ENCODE data around the gene CLOCK. TPM values are rescaled to one million over a fixed set of nuclear protein-coding genes. Genes with fewer than 3 reads are reported as not detected.

CLOCK gene
- total and polyA plus RNA-seq, 10 of the 15 experiments (the other 5 are each of a cell fraction or from before 2014, with no cell fraction given), result 2.8 to 11.7 (median 10.4) TPM

- Histone ChIP-seq H3K36me3 (ENCODE audit: control insufficient read depth in 2 of 2, insufficient read depth in 2 of 2, low read length in 1 of 2) (no peaks in the 10 kb centered on the region), H3K9me3 (replicated peaks; ENCODE audit: control insufficient read depth, insufficient read depth, low read length) (peaks cover 2% of the 10 kb centered on the region; the same call in 2 of the 3 replicates), H3K27ac (ENCODE audit: control insufficient read depth, insufficient read depth) (no peak overlapping the region), H3K79me2 (ENCODE audit: control insufficient read depth, insufficient read depth, low read length) (peaks cover 19% of the 10 kb centered on the region), H3K4me2 (ENCODE audit: control insufficient read depth, insufficient read depth) (no peak overlapping the region), H3K4me1 (ENCODE audit: control insufficient read depth, insufficient read depth, low read length) (no peaks in the 10 kb centered on the region), H4K20me1 (ENCODE audit: control insufficient read depth, insufficient read depth) (no peaks in the 10 kb centered on the region), H2AFZ (ENCODE audit: control insufficient read depth, low read depth, low read length) (no peak overlapping the region), H3K9ac (ENCODE audit: control insufficient read depth, insufficient read depth, low read length) (no peak overlapping the region), H3K27me3 (replicated peaks in 1 of 2; ENCODE audit: control insufficient read depth in 2 of 2, insufficient read depth in 2 of 2, low read length in 1 of 2) (no peaks in the 10 kb centered on the region), H3K4me3 (no peak overlapping the region)
- POLR2A ChIA-PET, result interaction anchor here (0.6 kb wide), 1 partner anchor 143 kb away, joined by 3 read pairs; the partner anchor contains the start of gene TMEM165
- intact Hi-C loops (cut with micrococcal nuclease; ENCODE audit: unreplicated experiment), result no loop called here
- RAD21 ChIA-PET (ENCODE audit: unreplicated experiment), result no interaction called here
- BruUV-seq (replicated peaks), result no TSS peak
- SMC1A ChIA-PET (ENCODE audit: uncharacterized antibody, unreplicated experiment), result interaction anchor here (0.8 to 1.0 kb wide), 2 partner anchors 15 to 20 kb away, joined by 3 to 4 read pairs; no protein-coding TSS in a partner anchor
- no peak for ATAC-seq
- CTCF ChIA-PET, result interaction anchor here (2.7 kb wide), 1 partner anchor 129 kb away, joined by 8 read pairs; no protein-coding TSS in a partner anchor
- no peak for FAIRE-seq
- no peak for DNase-seq (ENCODE audit: low read depth, low spot score)
- no peak for TF ChIP-seq SMC3 (IDR thresholded peaks at IDR 0.05; ENCODE audit: borderline replicate concordance, low read length)
- no peak for TF ChIP-seq TAF1 (IDR thresholded peaks at IDR 0.05; ENCODE audit: borderline replicate concordance, low read depth, low read length)
- no peak for TF ChIP-seq CREM (IDR thresholded peaks at IDR 0.05; ENCODE audit: low read depth)
- no peak for TF ChIP-seq ZNF687 (IDR thresholded peaks at IDR 0.05)
- no peak for TF ChIP-seq SMARCA5 (IDR thresholded peaks at IDR 0.05)
- TF ChIP-seq MTA3 (IDR thresholded peaks at IDR 0.05; ENCODE audit: borderline replicate concordance, low read length), result no peak
- TF ChIP-seq STAT3 (IDR thresholded peaks at IDR 0.05; ENCODE audit: low read depth, low read length), result no peak
- TF ChIP-seq CHD1 (IDR thresholded peaks at IDR 0.05; ENCODE audit: low read depth, low read length), result no peak
- TF ChIP-seq NFYB (IDR thresholded peaks at IDR 0.05; ENCODE audit: insufficient read depth, low read depth, low read length), result no peak
- no peak for TF ChIP-seq ATF7 (IDR thresholded peaks at IDR 0.05; ENCODE audit: low read depth)
- no peak for TF ChIP-seq CEBPZ (IDR thresholded peaks at IDR 0.05; ENCODE audit: low read depth, low read length)
- TF ChIP-seq KLF5 (IDR thresholded peaks at IDR 0.05; ENCODE audit: partially characterized antibody), result no peak
- no peak for TF ChIP-seq PKNOX1 (IDR thresholded peaks at IDR 0.05)
- TF ChIP-seq JUND (IDR thresholded peaks at IDR 0.05; ENCODE audit: low read depth, low read length), result no peak
- no peak for TF ChIP-seq NBN (IDR thresholded peaks at IDR 0.05)
- in situ Hi-C loops (cut with MboI), result no loop called here
Observed at GRCh38 chr4:55538531-55538930, 8.2 kb downstream of the CLOCK start.
